ENCODE data around the gene TMEM97.

TMEM97 gene

DNA sequence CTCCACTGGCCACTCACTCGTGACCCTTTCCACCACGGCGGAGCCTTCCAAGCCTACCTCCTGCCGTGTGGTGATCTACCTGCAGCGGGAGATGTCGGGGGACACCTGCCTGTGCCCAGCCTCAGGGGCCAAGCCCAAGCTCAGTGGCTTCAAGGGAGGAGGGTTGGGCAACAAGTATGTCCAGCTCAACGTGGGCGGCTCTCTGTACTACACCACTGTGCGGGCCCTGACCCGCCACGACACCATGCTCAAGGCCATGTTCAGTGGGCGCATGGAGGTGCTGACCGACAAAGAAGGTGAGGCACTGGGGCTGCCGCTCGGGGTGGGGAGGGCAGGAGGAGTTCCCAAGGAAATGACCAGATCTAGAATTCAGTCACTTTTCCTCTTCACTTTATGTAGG is 20.4 kb downstream of the TMEM97 start:
- DNase-seq, result no peak
- Mint-ChIP-seq H3K27me3 (no peaks in the 10 kb centered on the region), H3K36me3 (ENCODE audit: low read depth) (peaks cover 15% of the 10 kb centered on the region), H3K4me3 (no peak overlapping the region), H3K27ac (no peak overlapping the region), H3K9me3 (no peaks in the 10 kb centered on the region), H3K4me1 (peaks cover 25% of the 10 kb centered on the region)
- no peak for ATAC-seq

GRCh38 chr17:28340374-28340773 is 21.4 kb downstream of the TMEM97 start:
- ATAC-seq (no peak), DNase-seq (no peak)
- peaks cover 20% of the 10 kb centered on the region for H3K4me1 Mint-ChIP-seq
- H3K36me3 Mint-ChIP-seq (ENCODE audit: low read depth), result peaks cover 15% of the 10 kb centered on the region
- no peaks in the 10 kb centered on the region for H3K27me3 Mint-ChIP-seq
- no peak overlapping the region for H3K4me3 Mint-ChIP-seq
- no peaks in the 10 kb centered on the region for H3K9me3 Mint-ChIP-seq
- H3K27ac Mint-ChIP-seq, result no peak overlapping the region

GRCh38 chr17:28341516-28341915 is 22.5 kb downstream of the TMEM97 start:
- ATAC-seq (no peak), DNase-seq (no peak)
- Mint-ChIP-seq H3K9me3 (no peaks in the 10 kb centered on the region), H3K4me3 (no peak overlapping the region), H3K36me3 (ENCODE audit: low read depth) (peaks cover 21% of the 10 kb centered on the region), H3K27ac (no peak overlapping the region), H3K4me1 (peaks cover 15% of the 10 kb centered on the region), H3K27me3 (no peaks in the 10 kb centered on the region)

DNA sequence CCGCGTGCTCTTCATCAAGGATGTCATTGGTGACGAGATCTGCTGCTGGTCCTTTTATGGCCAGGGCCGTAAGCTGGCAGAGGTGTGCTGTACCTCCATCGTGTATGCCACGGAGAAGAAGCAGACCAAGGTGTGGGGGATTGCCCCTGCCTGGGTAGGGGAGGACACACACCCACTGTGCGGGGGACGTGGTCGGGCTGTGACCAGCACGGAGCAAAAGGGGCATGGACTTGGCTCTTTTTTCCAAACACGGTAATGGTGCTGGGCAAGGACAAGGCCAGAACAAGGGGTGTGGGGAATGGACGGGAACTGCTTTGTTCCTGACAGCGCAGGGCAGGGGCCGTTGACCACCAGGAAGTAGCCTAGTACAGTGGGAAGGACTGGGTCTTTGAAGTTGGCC is 23.3 kb downstream of the TMEM97 start:
- no peaks in the 10 kb centered on the region for H3K27me3 Mint-ChIP-seq
- H3K27ac Mint-ChIP-seq, result no peak overlapping the region
- DNase-seq, result no peak
- no peaks in the 10 kb centered on the region for H3K9me3 Mint-ChIP-seq
- no peak overlapping the region for H3K4me3 Mint-ChIP-seq
- no peak for ATAC-seq
- peaks cover 22% of the 10 kb centered on the region for H3K36me3 Mint-ChIP-seq (ENCODE audit: low read depth)
- H3K4me1 Mint-ChIP-seq, result peaks cover 7% of the 10 kb centered on the region

DNA sequence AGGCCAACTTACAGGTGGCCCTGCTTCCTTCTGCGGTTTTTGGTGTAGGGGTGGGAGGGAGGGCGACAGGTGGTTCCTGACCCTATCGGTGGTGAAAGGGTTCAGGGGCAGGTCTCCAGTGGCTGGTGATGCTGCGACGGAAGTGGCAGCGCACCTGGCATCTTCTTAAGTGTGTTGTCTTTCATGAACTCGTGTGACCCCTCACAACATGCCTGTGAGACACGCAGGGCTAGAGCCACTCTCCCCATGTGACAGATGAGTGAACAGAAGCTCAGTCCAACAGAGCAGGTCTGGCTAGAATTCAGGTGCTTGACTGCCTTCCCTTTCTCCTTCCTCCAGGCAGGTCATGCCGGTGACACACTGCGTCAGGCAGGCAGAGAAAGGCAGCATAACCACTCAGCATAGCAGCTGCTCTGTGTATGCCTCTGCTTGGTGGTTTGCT is 24.5 kb downstream of the TMEM97 start:
- DNase-seq (no peak), ATAC-seq (no peak)
- no peak overlapping the region for H3K27ac Mint-ChIP-seq
- H3K27me3 Mint-ChIP-seq, result no peaks in the 10 kb centered on the region
- H3K36me3 Mint-ChIP-seq (ENCODE audit: low read depth), result peaks cover 31% of the 10 kb centered on the region
- H3K4me3 Mint-ChIP-seq, result no peak overlapping the region
- no peaks in the 10 kb centered on the region for H3K9me3 Mint-ChIP-seq
- H3K4me1 Mint-ChIP-seq, result no peaks in the 10 kb centered on the region

- peaks cover 35% of the 10 kb centered on the region for H3K36me3 Mint-ChIP-seq (ENCODE audit: low read depth)
- no peaks in the 10 kb centered on the region for H3K9me3 Mint-ChIP-seq
- H3K27ac Mint-ChIP-seq, result no peak overlapping the region
These were observed 25.0 kb downstream of the TMEM97 start for GRCh38 chr17:28344011-28344410.

GRCh38 chr17:28344435-28344901 is 25.5 kb downstream of the TMEM97 start:
- Mint-ChIP-seq H3K36me3 (ENCODE audit: low read depth) (peaks cover 35% of the 10 kb centered on the region), H3K4me1 (no peaks in the 10 kb centered on the region), H3K4me3 (no peak overlapping the region), H3K27ac (no peak overlapping the region), H3K27me3 (no peaks in the 10 kb centered on the region), H3K9me3 (no peaks in the 10 kb centered on the region)
- no peak for ATAC-seq
- no peak for DNase-seq

More at GRCh38 chr17:28344011-28344410, 25.0 kb downstream of the TMEM97 start:
- DNase-seq (no peak), ATAC-seq (peak; percentile 6)
- H3K27me3 Mint-ChIP-seq, result no peaks in the 10 kb centered on the region
- no peak overlapping the region for H3K4me3 Mint-ChIP-seq
- no peaks in the 10 kb centered on the region for H3K4me1 Mint-ChIP-seq

GRCh38 chr17:28345419-28346198 is 26.6 kb downstream of the TMEM97 start:
- H3K27me3 Mint-ChIP-seq, result no peaks in the 10 kb centered on the region

DNA sequence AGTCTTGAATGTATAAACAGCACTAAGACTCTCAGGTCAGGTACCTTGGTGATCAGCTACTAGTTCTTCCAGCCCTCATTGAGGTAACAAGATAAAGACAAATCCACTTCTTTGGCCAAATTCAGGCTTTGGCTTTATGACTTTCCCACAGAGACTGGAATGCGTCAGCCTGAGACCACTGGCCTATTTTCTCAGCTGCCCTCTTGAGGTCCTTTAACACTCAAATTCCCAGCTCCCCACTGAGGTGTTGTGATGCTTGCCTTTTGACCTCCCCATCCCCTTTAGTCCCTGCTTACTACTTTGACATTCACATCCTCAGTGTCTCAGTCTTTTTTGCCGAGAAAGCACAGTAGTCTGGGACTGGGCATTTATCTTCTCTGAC is 27.2 kb downstream of the TMEM97 start:
- H3K4me3 Mint-ChIP-seq, result no peak overlapping the region
- no peaks in the 10 kb centered on the region for H3K9me3 Mint-ChIP-seq
- H3K27me3 Mint-ChIP-seq, result no peaks in the 10 kb centered on the region
- DNase-seq, result no peak
- no peak for ATAC-seq
- H3K36me3 Mint-ChIP-seq (ENCODE audit: low read depth), result peaks cover 37% of the 10 kb centered on the region
- H3K4me1 Mint-ChIP-seq, result no peaks in the 10 kb centered on the region
- no peak overlapping the region for H3K27ac Mint-ChIP-seq

More at GRCh38 chr17:28345419-28346198, 26.6 kb downstream of the TMEM97 start:
- Mint-ChIP-seq H3K4me1 (no peaks in the 10 kb centered on the region), H3K9me3 (no peaks in the 10 kb centered on the region), H3K36me3 (ENCODE audit: low read depth) (peaks cover 37% of the 10 kb centered on the region), H3K4me3 (no peak overlapping the region), H3K27ac (no peak overlapping the region)
- DNase-seq (no peak), ATAC-seq (no peak)

- H3K9me3 Mint-ChIP-seq, result no peaks in the 10 kb centered on the region
- ATAC-seq (no peak), DNase-seq (no peak)
- H3K27me3 Mint-ChIP-seq, result no peaks in the 10 kb centered on the region
- no peak overlapping the region for H3K4me3 Mint-ChIP-seq
- H3K4me1 Mint-ChIP-seq, result no peaks in the 10 kb centered on the region
- H3K27ac Mint-ChIP-seq, result no peak overlapping the region
- H3K36me3 Mint-ChIP-seq (ENCODE audit: low read depth), result peaks cover 38% of the 10 kb centered on the region
These were observed 27.8 kb downstream of the TMEM97 start for GRCh38 chr17:28346746-28347246.

DNA sequence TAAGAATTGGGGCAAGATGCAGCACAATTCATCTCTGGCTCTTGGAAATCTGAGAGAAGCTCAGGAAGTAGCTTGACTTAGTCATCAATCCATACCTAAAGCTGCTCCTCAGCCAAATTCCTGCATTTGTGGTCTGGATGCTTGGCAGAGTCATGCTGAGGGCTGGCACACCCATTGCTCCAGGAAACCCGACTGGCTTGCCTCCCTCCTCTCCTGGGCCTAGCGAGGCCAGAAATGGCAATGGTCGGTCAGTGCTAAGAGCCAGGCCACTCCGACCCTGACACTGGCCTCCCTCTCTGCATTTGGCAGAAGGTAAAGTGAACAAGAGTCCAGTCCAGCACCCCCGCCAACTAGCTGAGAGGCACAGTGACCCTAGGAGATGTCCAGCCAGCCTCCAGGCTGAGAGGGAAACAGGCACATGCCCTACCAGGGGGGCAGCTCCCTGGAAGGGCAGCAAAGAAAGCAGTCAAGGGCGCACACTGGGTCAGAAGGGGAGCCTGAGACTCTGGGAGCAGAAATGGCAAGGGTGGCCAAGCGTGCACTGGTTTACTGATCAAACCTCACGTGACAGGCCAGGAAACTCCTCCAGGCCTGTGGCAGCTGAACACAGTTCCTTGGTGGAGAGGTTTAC is 28.4 kb downstream of the TMEM97 start:
- Mint-ChIP-seq H3K27ac (no peak overlapping the region), H3K27me3 (no peaks in the 10 kb centered on the region), H3K4me3 (no peak overlapping the region), H3K4me1 (no peaks in the 10 kb centered on the region), H3K36me3 (ENCODE audit: low read depth) (peaks cover 40% of the 10 kb centered on the region), H3K9me3 (no peaks in the 10 kb centered on the region)
- DNase-seq (no peak), ATAC-seq (no peak)

- H3K9me3 Mint-ChIP-seq, result no peaks in the 10 kb centered on the region
- H3K27me3 Mint-ChIP-seq, result no peaks in the 10 kb centered on the region
- ATAC-seq (no peak), DNase-seq (no peak)
- peaks cover 41% of the 10 kb centered on the region for H3K36me3 Mint-ChIP-seq (ENCODE audit: low read depth)
- no peaks in the 10 kb centered on the region for H3K4me1 Mint-ChIP-seq
- H3K27ac Mint-ChIP-seq, result no peak overlapping the region
- no peak overlapping the region for H3K4me3 Mint-ChIP-seq
These were observed 30.0 kb downstream of the TMEM97 start for GRCh38 chr17:28348979-28349378.

- no peaks in the 10 kb centered on the region for H3K27me3 Mint-ChIP-seq
- peaks cover 43% of the 10 kb centered on the region for H3K36me3 Mint-ChIP-seq (ENCODE audit: low read depth)
- ATAC-seq (no peak), DNase-seq (no peak)
- H3K4me3 Mint-ChIP-seq, result no peak overlapping the region
- peaks cover 6% of the 10 kb centered on the region for H3K4me1 Mint-ChIP-seq
- no peaks in the 10 kb centered on the region for H3K9me3 Mint-ChIP-seq
- H3K27ac Mint-ChIP-seq, result no peak overlapping the region
These were observed 31.3 kb downstream of the TMEM97 start for GRCh38 chr17:28350271-28350670.

- Mint-ChIP-seq H3K27me3 (no peaks in the 10 kb centered on the region), H3K4me1 (peaks cover 31% of the 10 kb centered on the region), H3K9me3 (no peaks in the 10 kb centered on the region), H3K36me3 (ENCODE audit: low read depth) (peaks cover 24% of the 10 kb centered on the region), H3K27ac (peak within 1 kb of the TSS; percentile 91), H3K4me3 (peak within 1 kb of the TSS; percentile 90)
- DNase-seq, result peak; percentile 97
- ATAC-seq, result peak; percentile 100
These were observed 38.3 kb downstream of the TMEM97 start, which contains the start of gene POLDIP2 for GRCh38 chr17:28357061-28357900. TSS of gene POLDIP2 (minus strand) at chr17:28357527. CDS start at chr17:28357448, 79 bp downstream.
